Loucy (cell line): Measurements from ENCODE around the gene KIF16B.

Source experiments
- H2AFZ ChIP-seq: fragments of 200-600 bp; sonication (generic); 2 replicates; pipeline ENCODE4 v1.6.0; 2016; ENCODE audit warnings: antibody characterized with exemption, mild to moderate bottlenecking, low read length, moderate library complexity
- H3F3A ChIP-seq: fragments of 200-600 bp; 2 replicates; pipeline ENCODE4 v1.6.0; 2016; ENCODE audit warnings: antibody characterized with exemption, low read depth, mild to moderate bottlenecking
- H3K27me3 ChIP-seq: fragments of 200-600 bp; sonication (generic); 2 replicates; pipeline ENCODE4 v1.6.1; 2014; ENCODE audit warnings: low read length, mild to moderate bottlenecking; ENCODE audit not compliant: insufficient read depth, poor library complexity, severe bottlenecking
- H3K36me3 ChIP-seq: fragments of 200-600 bp; sonication (generic); 2 replicates; pipeline ENCODE4 v1.6.1; 2016; ENCODE audit warnings: low read length; ENCODE audit not compliant: insufficient read depth
- H3K4me1 ChIP-seq: fragments of 200-600 bp; sonication (generic); 2 replicates; pipeline ENCODE4 v1.5.1; 2014; ENCODE audit warnings: low read length, mild to moderate bottlenecking; ENCODE audit not compliant: insufficient read depth, poor library complexity, severe bottlenecking
- H3K4me2 ChIP-seq: fragments of 200-600 bp; sonication (generic); 2 replicates; pipeline ENCODE4 v1.6.0; 2014; ENCODE audit warnings: antibody characterized with exemption, low read length, low read depth, mild to moderate bottlenecking; ENCODE audit not compliant: poor library complexity, severe bottlenecking
- H3K4me3 ChIP-seq: fragments of 200-600 bp; sonication (generic); 2 replicates; pipeline ENCODE4 v1.5.1; 2014; ENCODE audit warnings: low read length, mild to moderate bottlenecking, mixed read lengths; ENCODE audit not compliant: poor library complexity, severe bottlenecking
- H3K79me2 ChIP-seq: fragments of 200-600 bp; sonication (generic); 2 replicates; pipeline ENCODE4 v1.6.1; 2014; ENCODE audit warnings: low read length; ENCODE audit not compliant: insufficient read depth
- H3K9ac ChIP-seq: fragments of 200-600 bp; sonication (generic); 2 replicates; pipeline ENCODE4 v1.6.0; 2014; ENCODE audit warnings: mild to moderate bottlenecking, low read depth, low read length, moderate library complexity; ENCODE audit not compliant: poor library complexity, severe bottlenecking
- H3K9me2 ChIP-seq: fragments of 200-600 bp; sonication (generic); replicated peaks from 2 replicates; pipeline ENCODE4 v1.6.1; 2016; ENCODE audit warnings: low read depth, low read length, mixed read lengths
- H3K9me3 ChIP-seq: fragments of 200-600 bp; sonication (generic); 2 replicates; pipeline ENCODE4 v1.6.1; 2014; ENCODE audit warnings: mild to moderate bottlenecking, antibody characterized with exemption, low read length, low read depth; ENCODE audit not compliant: insufficient read depth
- H4K20me1 ChIP-seq: fragments of 200-600 bp; sonication (generic); 2 replicates; pipeline ENCODE4 v1.6.0; 2014; ENCODE audit warnings: antibody characterized with exemption, low read length, mild to moderate bottlenecking; ENCODE audit not compliant: insufficient read depth, poor library complexity, severe bottlenecking
- CTCF ChIP-seq: fragments of 200-600 bp; sonication (generic); conservative IDR thresholded peaks from 2 replicates; pipeline ENCODE4 v1.5.1; 2014; ENCODE audit warnings: mild to moderate bottlenecking, antibody characterized with exemption, low read length
- EZH2phosphoT487 ChIP-seq: fragments of 200-600 bp; IDR thresholded peaks from 2 replicates; pipeline ENCODE4 v1.6.1; 2018; ENCODE audit warnings: antibody characterized with exemption, mild to moderate bottlenecking, moderate library complexity, borderline replicate concordance

Gene KIF16B

GRCh38 chr20:16501301-16501700 is 71.9 kb downstream of the KIF16B start:
- H4K20me1 ChIP-seq = no peaks in the 10 kb centered on the region
- no peaks in the 10 kb centered on the region for H3K9me3 ChIP-seq
- H3K36me3 ChIP-seq = peaks cover 6% of the 10 kb centered on the region; the same call in 1 of the 2 replicates
- no peak overlapping the region for H3K4me2 ChIP-seq
- no peaks in the 10 kb centered on the region for H3K4me1 ChIP-seq
- H3K9me2 ChIP-seq = no peaks in the 10 kb centered on the region
- H3K4me3 ChIP-seq = no peak overlapping the region
- no peak for TF ChIP-seq CTCF
- no peak for TF ChIP-seq EZH2phosphoT487
- no peaks in the 10 kb centered on the region for H3K79me2 ChIP-seq
- H3K9ac ChIP-seq = no peak overlapping the region
- H2AFZ ChIP-seq = no peak overlapping the region
- H3F3A ChIP-seq = no peaks in the 10 kb centered on the region
- no peaks in the 10 kb centered on the region for H3K27me3 ChIP-seq

GRCh38 chr20:16500197-16500596 is 73.1 kb downstream of the KIF16B start:
- H3K36me3 ChIP-seq = peaks cover 6% of the 10 kb centered on the region; the same call in 1 of the 2 replicates
- TF ChIP-seq EZH2phosphoT487 (no peak), CTCF (no peak)
- H2AFZ ChIP-seq = no peak overlapping the region
- no peak overlapping the region for H3K4me2 ChIP-seq
- no peaks in the 10 kb centered on the region for H3K4me1 ChIP-seq
- no peaks in the 10 kb centered on the region for H3K9me2 ChIP-seq
- H3K9me3 ChIP-seq = no peaks in the 10 kb centered on the region
- no peaks in the 10 kb centered on the region for H3K79me2 ChIP-seq
- H3K9ac ChIP-seq = no peak overlapping the region
- no peaks in the 10 kb centered on the region for H3F3A ChIP-seq
- no peaks in the 10 kb centered on the region for H4K20me1 ChIP-seq
- no peaks in the 10 kb centered on the region for H3K27me3 ChIP-seq
- no peak overlapping the region for H3K4me3 ChIP-seq

- no peaks in the 10 kb centered on the region for H3K4me1 ChIP-seq
- H3K9me3 ChIP-seq = no peaks in the 10 kb centered on the region
- H3K27me3 ChIP-seq = no peaks in the 10 kb centered on the region
- no peak overlapping the region for H3K9ac ChIP-seq
- H3F3A ChIP-seq = no peaks in the 10 kb centered on the region
- H3K4me3 ChIP-seq = no peak overlapping the region
- no peak overlapping the region for H2AFZ ChIP-seq
- H3K9me2 ChIP-seq = no peaks in the 10 kb centered on the region
- H3K36me3 ChIP-seq = no peaks in the 10 kb centered on the region
- H3K79me2 ChIP-seq = no peaks in the 10 kb centered on the region
- TF ChIP-seq CTCF = no peak
- no peak overlapping the region for H3K4me2 ChIP-seq
- H4K20me1 ChIP-seq = no peaks in the 10 kb centered on the region
Observed at GRCh38 chr20:16498526-16499253, 74.6 kb downstream of the KIF16B start.
